Adipose tissue (tissue), 3 donors: ENCODE data around the gene EDN1. TPM values are rescaled to one million over a fixed set of nuclear protein-coding genes. Genes with fewer than 3 reads are reported as not detected.
"Not testable (repeated sequence)": the region's sequence is repeated elsewhere in the genome, so short reads cannot be mapped to it uniquely, and the experiment has no call there.

ENCODE experiments used
- H3K27ac ChIP-seq: one replicate; pipeline ENCODE4 v1.5.1; 2013; ENCODE audit warnings: low read depth, low read length
- WGBS, 3 donors: extraction: QIAGEN DNeasy Blood & Tissue Kit; methylation state at CpG; one replicate each; pipeline ENCODE4 v1.1.7; 2013; 5-methylcytosine and 5-hydroxymethylcytosine counted together
- polyA plus RNA-seq, 3 donors: library from polyadenylated mRNA; stranded (reverse); fragments of 200-250 nt; gene quantifications; one replicate each; pipeline ENCODE4 v1.2.3, GENCODE V29; 2013
- donor health status: healthy with polysubstance abuse.
- donor health status: Bipolar disorder and iron deficiency.
- donor health status: healthy.

Gene EDN1
- polyA plus RNA-seq, 3 donors: 3.5 to 29.9 (median 5.8) TPM

GRCh38 chr6:12313306-12313991, 23.3 kb downstream of the EDN1 start:
- H3K27ac ChIP-seq: no peak overlapping the region
- WGBS, 3 donors: 65 to 75% (median 69%) methylated on average over 12 of the region's 12 CpGs

GRCh38 chr6:12313992-12314589, 23.9 kb downstream of the EDN1 start:
- no peak overlapping the region for H3K27ac ChIP-seq
- WGBS, 3 donors: 36 to 57% (median 56%) methylated on average over 8 of the region's 8 CpGs

- WGBS, 3 donors: 87 to 90% (median 89%) methylated on average over 5 of the region's 5 CpGs
- no peak overlapping the region for H3K27ac ChIP-seq
Measured at GRCh38 chr6:12314751-12315150, 24.6 kb downstream of the EDN1 start.

DNA sequence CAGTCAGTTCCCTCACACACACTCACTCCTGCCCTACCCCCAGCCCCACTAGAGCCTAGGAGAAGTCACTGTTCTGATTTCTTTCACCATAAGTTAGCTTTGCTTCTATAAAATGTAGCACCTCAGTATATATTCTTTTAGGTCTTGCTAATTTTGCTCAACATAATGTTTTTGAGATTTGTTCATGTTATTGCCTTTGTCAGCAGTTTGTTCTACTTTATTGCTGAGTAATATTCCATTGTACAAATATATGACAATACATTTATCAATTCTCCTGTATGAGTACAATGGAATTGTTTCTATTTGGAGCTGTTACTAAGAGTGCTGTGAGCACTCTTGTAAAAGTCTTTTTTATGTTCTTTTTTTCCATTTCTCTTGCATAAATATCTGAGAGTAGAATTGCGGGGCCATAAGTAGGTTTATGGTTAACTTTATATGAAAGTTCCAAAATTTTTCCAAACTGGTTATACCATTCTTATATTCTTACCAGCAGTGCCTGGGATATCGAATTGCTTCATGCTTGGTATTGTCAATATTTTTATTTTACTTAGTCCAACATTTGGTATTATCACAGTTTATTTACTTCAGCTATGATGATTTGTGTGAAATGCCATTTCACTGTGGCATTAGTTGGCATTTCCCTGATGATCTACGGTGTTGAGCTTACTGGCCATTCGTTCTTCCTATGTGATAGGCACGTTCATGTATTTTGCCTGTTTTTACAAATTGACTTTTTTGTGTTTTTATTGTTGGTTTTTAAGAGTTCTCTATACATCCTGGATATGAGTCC, 25.3 kb downstream of the EDN1 start:
- 78 to 96% (median 94%) methylated on average over 5 of the region's 5 CpGs for WGBS, 3 donors
- no peak overlapping the region for H3K27ac ChIP-seq

- H3K27ac ChIP-seq: no peak overlapping the region
- 63 to 80% (median 75%) methylated on average over 2 of the region's 2 CpGs for WGBS, 3 donors
Measured at GRCh38 chr6:12318749-12319148, 28.6 kb downstream of the EDN1 start.

DNA sequence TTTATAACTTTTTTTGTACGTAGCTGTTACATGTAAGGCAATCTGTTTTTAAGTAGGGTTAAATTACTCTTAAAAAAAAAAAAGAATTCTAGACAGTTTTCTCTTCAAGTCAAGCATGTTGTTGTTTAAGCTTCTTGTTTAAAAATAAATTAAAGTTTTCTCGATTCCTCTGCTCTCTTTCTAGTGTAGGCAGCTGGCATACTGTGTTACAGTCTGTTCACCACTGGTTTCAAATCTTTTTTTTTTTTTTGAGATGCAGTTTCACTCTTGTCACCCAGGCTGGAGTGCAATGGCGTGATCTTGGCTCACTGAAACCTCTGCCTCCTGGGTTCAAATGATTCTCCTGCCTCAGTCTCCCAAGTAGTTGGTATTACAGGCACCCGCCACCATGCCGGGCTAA, 29.9 kb downstream of the EDN1 start:
- WGBS, 3 donors: 88 to 91% (median 89%) methylated on average over 5 of the region's 5 CpGs
- H3K27ac ChIP-seq: not testable (repeated sequence)

DNA sequence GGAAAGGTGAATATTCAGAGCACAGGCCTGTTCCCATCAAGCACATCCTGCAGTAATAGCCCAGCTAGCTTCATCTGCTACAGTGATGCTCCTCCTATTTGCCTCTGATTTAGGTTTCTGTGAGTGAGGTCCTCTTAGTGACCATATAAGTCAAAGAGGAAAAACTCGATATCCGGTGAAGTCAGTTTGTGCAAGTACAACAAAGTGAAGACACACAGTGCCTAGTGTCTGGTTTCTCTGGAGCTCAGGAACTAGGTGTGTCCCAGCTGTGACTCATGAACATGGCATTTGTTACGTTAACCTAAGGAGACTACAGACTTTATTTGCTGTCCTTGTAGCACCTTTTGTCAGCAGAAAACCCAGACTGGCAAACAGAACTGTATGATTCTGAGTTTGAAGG, 33.9 kb downstream of the EDN1 start:
- WGBS, 3 donors: 63 to 81% (median 71%) methylated on average over 3 of the region's 3 CpGs
- H3K27ac ChIP-seq: no peak overlapping the region

- no peak overlapping the region for H3K27ac ChIP-seq
Measured at GRCh38 chr6:12324748-12325147, 34.6 kb downstream of the EDN1 start.

- no peak overlapping the region for H3K27ac ChIP-seq
- 56 to 93% (median 57%) methylated on average over 3 of the region's 3 CpGs for WGBS, 3 donors
Measured at GRCh38 chr6:12325872-12326271, 35.7 kb downstream of the EDN1 start.

DNA sequence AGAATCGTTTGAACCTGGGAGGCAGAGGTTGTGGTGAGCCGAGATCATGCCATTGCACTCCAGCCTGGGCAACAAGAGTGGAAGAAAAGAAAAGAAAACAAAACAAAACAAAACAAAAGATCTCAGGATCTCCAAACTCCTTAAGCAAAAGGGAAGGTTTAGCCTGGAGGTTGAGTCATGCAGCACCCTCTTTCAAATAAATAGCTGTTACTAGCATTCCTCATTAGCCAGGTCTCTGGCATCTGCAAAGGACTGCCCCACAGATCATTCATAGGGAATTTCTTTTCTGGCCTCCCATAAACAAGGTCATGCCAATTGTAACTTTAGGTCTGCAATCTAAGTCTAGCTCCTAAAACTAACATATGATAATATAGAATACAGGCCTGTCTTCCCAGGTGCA, 37.2 kb downstream of the EDN1 start:
- WGBS, 3 donors: 75 to 97% (median 85%) methylated on average over 2 of the region's 2 CpGs

GRCh38 chr6:12327988-12328387, 37.8 kb downstream of the EDN1 start:
- 52 to 78% (median 53%) methylated on average over 4 of the region's 4 CpGs for WGBS, 3 donors

More for the DNA sequence above, 37.2 kb downstream of the EDN1 start:
- H3K27ac ChIP-seq: no peak overlapping the region

DNA sequence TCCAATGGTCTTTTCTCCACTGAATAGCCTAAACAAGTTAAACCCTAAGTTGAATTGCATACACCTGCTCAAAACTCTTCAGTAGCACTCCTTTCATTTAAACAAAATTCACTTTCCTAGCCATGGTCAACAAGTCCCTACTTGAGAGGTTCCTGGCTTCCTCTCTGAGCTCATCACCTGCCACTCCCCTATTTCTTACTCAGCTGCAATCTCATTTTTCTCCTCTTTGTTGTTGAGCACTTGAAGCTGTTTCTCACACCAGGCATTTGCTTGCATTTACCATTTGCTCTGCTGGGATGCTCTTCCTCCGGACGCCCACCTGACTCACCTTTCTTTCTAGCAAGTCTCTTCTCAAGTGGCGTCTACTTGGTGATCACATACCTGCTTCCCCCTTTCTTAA, 38.5 kb downstream of the EDN1 start:
- 65 to 94% (median 80%) methylated on average over 3 of the region's 3 CpGs for WGBS, 3 donors
- H3K27ac ChIP-seq: no peak overlapping the region

More at GRCh38 chr6:12327988-12328387, 37.8 kb downstream of the EDN1 start:
- H3K27ac ChIP-seq: no peak overlapping the region

DNA sequence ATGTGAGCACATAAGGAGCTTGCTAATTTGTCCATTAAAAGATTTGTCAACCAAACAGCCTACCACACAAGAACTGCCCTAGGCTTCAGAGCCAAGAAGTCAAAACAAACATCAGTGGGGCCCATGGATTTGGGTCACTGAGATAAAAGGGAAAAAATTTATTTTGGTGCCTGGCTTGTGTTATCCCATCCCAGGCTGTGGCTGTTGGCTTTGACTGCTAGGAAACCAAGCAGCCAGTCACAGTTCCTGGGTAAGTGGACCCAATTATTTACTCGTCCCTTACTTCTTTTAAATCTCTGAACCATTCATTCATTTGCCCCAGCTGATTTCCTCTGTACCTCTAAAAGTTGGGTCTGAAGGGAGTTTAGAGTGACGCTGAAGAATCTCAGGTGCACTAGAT, 41.3 kb downstream of the EDN1 start:
- H3K27ac ChIP-seq: no peak overlapping the region
- WGBS, 3 donors: 36 to 85% (median 78%) methylated on average over 2 of the region's 2 CpGs

DNA sequence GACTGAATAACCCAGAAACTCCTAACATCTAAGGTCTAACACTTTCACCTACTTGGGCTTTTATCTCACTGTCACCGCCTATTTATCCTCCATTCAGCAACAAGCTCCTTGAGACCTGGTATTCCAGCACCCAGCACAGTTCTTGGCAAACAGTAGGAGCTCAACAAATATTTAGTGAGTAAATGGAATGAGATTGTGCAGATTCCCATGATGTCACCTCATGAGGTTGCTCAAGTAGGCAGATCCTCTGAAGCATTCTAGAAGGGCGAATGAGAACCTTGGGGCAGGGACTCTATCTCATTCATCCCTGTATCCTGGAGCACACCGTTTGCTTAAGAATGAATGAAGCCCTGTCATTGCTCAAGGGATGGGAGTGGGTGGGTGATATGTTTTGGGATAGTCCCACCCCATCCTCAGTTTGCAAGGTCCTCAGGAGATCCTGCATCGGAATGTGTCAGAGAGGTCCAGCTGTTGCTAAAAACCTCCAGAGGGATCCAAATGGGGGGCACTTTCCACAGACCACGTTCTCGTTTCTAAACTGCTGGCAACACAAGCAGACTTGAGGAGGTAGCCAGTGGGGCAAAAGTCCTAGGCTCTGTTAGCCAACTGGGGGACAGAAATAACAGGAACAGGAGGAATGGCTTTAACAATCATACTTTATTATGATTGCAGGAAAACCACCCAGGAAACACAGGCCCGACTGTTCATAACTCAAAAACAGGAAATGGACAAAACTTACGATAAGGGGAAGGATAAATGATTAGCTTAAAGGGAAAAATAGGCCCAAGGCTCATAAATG, 42.0 kb downstream of the EDN1 start:
- H3K27ac ChIP-seq: no peak overlapping the region
- WGBS, 3 donors: 30 to 55% (median 53%) methylated on average over 8 of the region's 8 CpGs

GRCh38 chr6:12332750-12333079, 42.6 kb downstream of the EDN1 start:
- H3K27ac ChIP-seq: not testable (repeated sequence)

DNA sequence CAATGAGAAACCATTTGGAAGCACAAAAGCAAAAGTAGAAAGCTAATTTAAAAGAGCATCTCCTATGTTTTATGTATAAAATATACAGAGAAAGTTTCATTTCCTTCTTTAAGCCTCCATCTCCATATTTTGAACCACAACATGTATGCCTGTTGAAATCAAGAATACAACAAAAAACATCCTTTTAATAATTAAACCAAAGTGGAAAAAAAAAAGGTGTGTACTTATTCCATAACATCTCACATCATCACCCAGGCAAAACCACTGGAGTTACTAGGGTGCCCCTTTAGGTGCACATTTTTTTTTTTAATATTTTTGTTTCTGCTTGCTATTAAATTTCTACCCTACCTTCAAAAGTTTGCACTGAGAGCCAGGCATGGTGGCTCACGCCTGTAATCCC, 43.0 kb downstream of the EDN1 start:
- 86 to 96% (median 92%) methylated on average over 1 of the region's 1 CpG for WGBS, 3 donors
- H3K27ac ChIP-seq: no peak overlapping the region

More at GRCh38 chr6:12332750-12333079, 42.6 kb downstream of the EDN1 start:
- 68 to 81% (median 79%) methylated on average over 5 of the region's 5 CpGs for WGBS, 3 donors

GRCh38 chr6:12334526-12335130, 44.5 kb downstream of the EDN1 start:
- H3K27ac ChIP-seq: no peak overlapping the region
- 78 to 82% (median 81%) methylated on average over 4 of the region's 4 CpGs for WGBS, 3 donors

GRCh38 chr6:12335131-12335527, 45.0 kb downstream of the EDN1 start:
- H3K27ac ChIP-seq: no peak overlapping the region

More at GRCh38 chr6:12335131-12335527, 45.0 kb downstream of the EDN1 start:
- 78 to 89% (median 88%) methylated on average over 1 of the region's 1 CpG for WGBS, 3 donors
